NCI-H146 treated with DMSO at 0.1 percent for 48 hours (cell line): ENCODE data around the gene RGS7.

ENCODE experiments used
- DNase-seq: peaks from one replicate; lab custom pipeline; 2025; ENCODE audit not compliant: unreplicated experiment; lab: John Stamatoyannopoulos, UW

The RGS7 gene

DNA sequence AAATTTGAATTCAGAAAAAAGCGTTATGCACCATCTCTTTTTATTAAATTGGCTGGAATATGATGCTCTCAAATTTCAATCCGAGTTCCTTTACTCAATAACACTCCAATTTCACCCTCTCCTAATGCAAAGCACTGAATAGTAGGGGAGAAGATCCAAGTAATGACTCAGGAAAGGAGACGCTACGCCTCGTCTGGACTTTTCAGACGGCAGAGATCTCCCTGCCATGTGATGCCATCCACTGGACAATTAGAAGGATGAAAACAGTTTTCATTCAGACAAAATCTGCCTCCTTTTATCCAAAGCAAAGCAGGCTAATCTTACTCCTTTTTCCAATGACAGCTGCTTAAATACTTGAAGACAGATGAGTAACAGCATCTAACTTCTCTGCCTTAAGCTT lies 502.6 kb downstream of the RGS7 start:
- no peak for DNase-seq

GRCh38 chr1:240847325-240847724 lies 509.7 kb downstream of the RGS7 start:
- no peak for DNase-seq

DNA sequence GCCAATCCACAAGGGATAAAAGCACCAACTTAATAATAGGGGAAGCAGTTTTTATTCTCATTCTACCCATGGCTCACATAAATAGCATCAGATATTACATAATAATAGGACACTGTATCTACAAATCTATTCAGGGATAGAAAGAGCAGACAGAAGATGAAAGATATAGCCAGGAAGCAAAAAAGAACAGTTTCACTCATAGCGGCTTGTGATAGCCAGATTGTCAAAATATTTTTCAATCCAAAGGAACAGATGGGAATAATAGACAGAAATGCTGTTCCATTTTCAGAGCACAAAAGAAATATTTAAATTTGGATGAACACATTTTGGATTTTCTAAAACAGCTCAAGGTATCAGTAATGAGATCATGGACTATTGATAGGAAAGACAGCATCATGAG lies 512.5 kb downstream of the RGS7 start:
- no peak for DNase-seq

DNA sequence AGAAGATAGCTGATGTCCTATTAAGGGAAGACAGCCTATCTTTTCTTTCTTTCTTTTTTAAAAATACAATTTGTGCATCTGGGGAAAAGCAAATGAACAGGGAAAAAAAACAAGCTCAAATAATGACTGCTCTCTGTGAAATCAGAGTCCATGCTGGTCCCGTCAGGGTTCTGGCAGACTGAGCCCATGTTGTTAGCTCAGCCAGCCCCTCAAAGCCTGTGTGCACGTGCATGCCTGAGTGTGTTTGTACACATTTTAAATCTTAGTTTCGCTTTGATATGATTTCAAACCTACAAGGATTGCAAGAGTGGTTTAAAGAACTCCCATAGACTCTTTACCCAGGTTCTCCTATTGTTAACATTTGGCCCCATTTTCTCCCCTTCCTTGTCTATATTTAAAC lies 513.2 kb downstream of the RGS7 start:
- no peak for DNase-seq

GRCh38 chr1:240836271-240836670 lies 520.7 kb downstream of the RGS7 start:
- no peak for DNase-seq

DNA sequence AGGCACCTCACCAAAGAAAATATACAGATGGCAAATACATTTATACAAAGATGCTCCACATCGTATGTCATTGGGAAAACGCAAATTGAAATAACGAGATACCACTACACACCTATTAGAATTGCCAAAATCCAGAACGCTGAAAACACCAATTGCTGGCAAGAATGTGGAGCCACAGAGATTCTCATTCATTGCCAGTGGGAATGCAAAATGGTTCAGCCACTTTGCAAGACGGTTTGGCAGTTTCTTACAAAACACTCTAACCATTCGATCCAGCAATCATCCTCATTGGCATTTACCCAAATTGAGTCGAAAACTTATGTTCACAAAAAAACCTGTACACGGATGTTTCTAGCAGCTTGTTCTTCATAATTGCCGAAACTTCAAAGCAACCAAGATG lies 521.7 kb downstream of the RGS7 start:
- no peak for DNase-seq

DNA sequence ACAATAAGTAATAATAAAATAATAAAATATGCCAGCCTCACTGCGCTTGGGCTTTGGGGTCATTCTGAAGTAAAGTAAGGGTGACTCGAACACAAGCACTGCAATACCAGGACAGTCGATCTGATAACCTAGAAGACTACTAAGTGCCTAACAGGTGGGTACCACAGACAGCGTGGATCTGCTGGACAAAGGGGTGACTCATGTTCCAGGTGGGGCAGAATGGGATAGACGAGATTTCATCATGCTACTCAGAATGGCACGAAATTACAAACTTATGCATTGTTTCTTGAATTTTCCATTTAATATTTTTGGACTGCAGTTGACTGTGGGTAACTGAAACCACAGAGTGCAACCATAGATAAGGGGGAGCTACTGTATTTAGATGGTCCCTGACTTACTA lies 523.9 kb downstream of the RGS7 start:
- DNase-seq = no peak

- no peak for DNase-seq
Measured at GRCh38 chr1:240831922-240832321, 525.1 kb downstream of the RGS7 start.

DNA sequence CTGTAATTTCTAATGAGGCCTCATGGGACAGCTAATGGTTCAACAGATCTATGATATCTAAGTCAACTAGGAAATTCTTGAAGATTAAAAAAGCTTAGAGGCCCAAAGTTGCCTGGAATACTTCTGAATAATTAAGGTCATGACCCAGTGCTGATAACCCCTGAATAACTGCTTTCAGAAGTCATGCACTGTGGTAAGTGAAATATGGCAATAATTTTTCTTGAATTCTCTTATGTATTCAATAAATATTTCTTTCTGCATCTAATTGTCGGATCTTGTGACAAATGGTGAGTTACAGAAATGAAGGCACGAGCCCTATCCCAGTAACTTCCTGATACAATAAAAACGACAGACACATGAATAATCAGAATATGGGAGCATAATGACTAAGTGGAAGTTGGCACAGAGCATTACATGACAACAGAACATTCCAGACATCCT lies 525.8 kb downstream of the RGS7 start:
- DNase-seq = no peak

DNA sequence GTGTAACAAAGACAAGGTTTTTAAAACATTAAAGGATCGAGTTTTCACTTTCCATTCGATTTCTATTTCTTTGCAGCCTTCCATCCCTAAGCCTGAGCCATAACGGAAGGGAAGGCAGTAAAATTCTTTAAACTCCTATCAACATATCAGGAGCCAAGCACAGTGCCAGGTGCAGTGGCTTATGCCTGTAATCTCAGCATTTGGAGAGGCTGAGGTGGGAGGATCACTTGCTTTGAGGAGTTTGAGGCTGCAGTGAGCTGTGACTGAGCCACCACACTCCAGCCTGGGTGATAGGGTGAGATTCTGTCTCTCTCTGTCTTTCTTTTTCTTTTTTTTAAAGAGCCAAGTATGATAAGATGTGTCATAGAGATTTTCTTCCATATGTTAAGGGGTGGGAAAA lies 527.5 kb downstream of the RGS7 start:
- DNase-seq = no peak

DNA sequence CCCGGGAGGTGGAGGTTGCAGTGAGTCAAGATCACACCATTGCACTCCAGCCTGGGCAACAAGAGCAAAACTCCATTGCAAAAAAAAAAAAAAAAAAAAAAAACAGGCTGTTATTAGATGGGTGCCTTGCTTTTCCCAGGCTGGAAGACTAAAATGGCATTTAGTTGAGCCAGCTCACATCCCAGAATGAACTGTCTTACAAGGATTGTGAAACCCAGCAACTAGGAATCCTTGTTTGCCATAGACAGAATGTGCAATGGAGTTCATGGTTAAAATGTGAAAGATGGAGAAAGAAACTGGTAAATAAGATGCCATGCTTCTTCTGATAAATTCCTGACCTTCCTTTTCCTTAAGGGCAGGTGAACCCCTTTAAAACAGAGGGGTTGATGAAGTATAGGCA lies 529.2 kb downstream of the RGS7 start:
- no peak for DNase-seq

DNA sequence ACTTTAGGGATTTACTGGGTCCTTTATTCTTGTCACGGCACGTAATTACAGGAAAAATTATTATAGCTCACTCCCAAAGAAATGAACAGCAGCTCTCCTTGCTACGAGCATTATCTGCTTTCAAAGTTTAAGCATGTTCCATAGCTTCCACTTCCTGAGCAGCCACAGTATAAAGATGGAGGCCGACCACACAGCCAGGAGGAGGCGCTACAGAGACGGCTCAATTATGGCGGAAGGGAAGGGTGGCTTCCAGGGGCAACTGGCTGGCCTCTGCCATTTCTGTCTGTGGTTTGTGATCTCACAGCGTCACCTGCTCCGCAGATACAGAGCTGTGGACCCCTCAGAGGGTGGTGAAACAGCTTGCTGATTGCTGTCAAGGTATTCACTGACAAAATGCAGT lies 532.8 kb downstream of the RGS7 start:
- no peak for DNase-seq

- no peak for DNase-seq
Measured at GRCh38 chr1:240823357-240823756, 533.6 kb downstream of the RGS7 start.

- no peak for DNase-seq
Measured at GRCh38 chr1:240821925-240822324, 535.1 kb downstream of the RGS7 start.

- no peak for DNase-seq
Measured at GRCh38 chr1:240820816-240821215, 536.2 kb downstream of the RGS7 start.

DNA sequence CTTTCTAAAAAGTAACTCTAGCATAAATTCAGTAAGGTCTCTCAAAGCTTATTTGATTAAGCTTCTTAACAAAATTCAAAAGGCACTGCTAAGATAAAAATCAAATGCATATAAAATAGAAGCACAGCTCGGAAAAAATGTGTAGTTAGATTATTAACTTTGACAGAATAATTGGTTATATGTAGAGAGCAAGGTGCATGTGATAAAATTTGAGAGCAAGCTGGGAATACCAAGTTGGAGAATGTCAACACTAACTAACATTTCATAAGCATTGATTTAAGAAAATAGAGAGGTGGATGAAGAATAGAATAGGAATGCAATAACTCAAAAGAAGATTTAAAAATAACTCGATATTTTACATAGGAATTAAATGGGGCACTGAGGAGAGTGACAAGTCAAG lies 540.5 kb downstream of the RGS7 start:
- DNase-seq = no peak

DNA sequence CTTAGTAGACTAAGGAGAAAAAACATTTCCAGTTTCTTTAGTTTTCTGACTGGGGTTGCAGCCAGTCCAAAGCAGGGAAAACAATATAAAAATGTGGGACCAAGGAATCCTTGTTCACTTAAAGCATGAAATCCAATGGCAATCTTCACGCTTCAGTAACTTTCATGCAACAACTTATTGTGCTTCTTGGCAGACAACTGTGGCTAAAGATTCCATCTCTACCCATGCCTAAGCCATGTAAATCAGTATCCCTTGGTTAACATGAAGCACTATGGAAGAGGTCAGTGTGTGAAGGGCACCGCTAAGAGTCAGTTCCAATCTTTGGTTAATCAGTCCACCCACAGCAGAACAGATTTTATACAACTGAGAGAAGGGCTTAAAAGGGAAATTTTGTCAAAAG lies 543.3 kb downstream of the RGS7 start:
- DNase-seq = no peak

- no peak for DNase-seq
Measured at GRCh38 chr1:240811256-240811655, 545.7 kb downstream of the RGS7 start.

DNA sequence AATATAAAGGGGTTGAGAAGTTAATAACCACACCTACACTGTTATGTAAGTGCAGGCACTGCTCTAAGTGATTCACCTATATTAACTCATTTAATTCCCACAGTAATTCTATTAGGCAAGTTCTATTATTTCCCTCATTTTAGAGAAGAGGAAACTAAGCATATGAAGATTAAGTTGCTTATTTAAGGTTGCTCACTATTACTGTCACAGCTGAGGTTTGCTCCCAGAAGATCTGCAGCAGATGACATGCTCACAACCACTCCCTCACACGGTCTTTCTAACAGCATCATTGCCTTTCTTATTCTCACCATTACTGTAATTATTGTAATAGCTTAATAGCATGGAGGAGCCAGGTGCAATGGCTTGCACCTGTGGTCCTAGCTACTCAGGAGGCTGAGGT lies 548.6 kb downstream of the RGS7 start:
- DNase-seq = no peak

GRCh38 chr1:240806200-240806745 lies 550.7 kb downstream of the RGS7 start:
- no peak for DNase-seq

- DNase-seq = no peak
Measured at GRCh38 chr1:240804475-240804874, 552.5 kb downstream of the RGS7 start.

DNA sequence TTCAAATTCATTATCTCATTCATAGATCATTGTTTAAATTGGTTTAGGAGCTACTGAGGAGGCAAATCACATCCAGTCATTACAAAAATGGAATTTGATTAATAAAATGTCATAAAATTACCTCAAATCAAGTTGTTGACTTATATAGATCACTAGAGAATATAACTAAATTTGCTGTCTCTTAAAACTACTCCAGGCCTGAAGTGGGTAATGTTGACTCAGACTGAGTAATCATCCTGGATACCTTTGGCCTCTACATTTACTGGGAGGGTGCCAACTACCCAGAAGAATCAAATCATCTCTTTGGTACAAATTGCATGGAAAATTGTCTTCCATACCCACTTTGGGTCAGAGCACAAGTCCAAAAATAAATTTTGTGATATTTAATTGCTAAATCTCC lies 553.9 kb downstream of the RGS7 start:
- no peak for DNase-seq

DNA sequence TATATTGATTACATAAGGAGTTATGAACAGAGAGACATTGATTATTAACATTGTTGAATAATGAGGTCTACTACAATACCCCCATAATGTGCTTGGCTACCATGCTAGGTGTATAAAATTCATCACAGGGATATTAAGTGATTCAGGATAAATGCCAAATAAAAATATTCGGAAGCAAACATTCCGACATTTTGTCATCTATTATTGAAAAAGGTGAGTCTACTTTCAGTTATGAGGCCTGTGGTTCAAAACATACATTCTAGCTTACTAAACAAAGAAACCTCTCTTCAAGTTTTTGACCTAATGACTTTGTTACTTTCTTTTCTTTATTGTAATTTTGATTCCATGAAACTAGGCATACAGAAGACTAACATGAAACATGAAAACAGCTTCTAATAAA lies 554.7 kb downstream of the RGS7 start:
- no peak for DNase-seq

GRCh38 chr1:240801442-240801841 lies 555.6 kb downstream of the RGS7 start:
- DNase-seq = no peak
